ENCODE results near the gene AGPAT3. TPM values are rescaled to one million over a fixed set of nuclear protein-coding genes. Genes with fewer than 3 reads are reported as not detected.

The AGPAT3 gene
- total RNA-seq, 1 experiment from 2014 or later, result 13.0 TPM

GRCh38 chr21:43978060-43978459, 113.0 kb downstream of the AGPAT3 start:
- H3K27me3 Mint-ChIP-seq (ENCODE audit: low read depth), result no peaks in the 10 kb centered on the region
- H3K27me3 ChIP-seq (ENCODE audit: insufficient read depth, low read length), result no peaks in the 10 kb centered on the region
- no peak overlapping the region for H3K4me3 Mint-ChIP-seq
- no peak overlapping the region for H2BK120ac ChIP-seq (ENCODE audit: low read depth, low read length, poor library complexity, severe bottlenecking)
- H3K56ac ChIP-seq (ENCODE audit: insufficient read length, low read depth, low read length), result no peak overlapping the region
- TF ChIP-seq CTCF (conservative IDR thresholded peaks at IDR 0.05), result no peak
- peaks cover 8 to 11% of the 10 kb centered on the region in 2 experiments for H3K4me1 Mint-ChIP-seq
- H4K8ac ChIP-seq (replicated peaks; ENCODE audit: insufficient read length, low read depth, low read length), result no peak overlapping the region
- no peaks in the 10 kb centered on the region; the same call in 1 of the 2 replicates for H3K4me1 ChIP-seq (ENCODE audit: insufficient read depth, low read length)
- H2BK15ac ChIP-seq (ENCODE audit: low read depth, low read length), result no peak overlapping the region
- no peaks in the 10 kb centered on the region for H3K36me3 Mint-ChIP-seq (ENCODE audit: insufficient read depth in 1 of 3, low read depth in 3 of 3)
- no peak overlapping the region for H2AFZ ChIP-seq (ENCODE audit: low read length)
- no CpG with 5 or more reads among the region's 10 CpGs for WGBS (ENCODE audit: extremely low coverage, insufficient read length, low lambda C conversion rate)
- no peak overlapping the region for H3K4me2 ChIP-seq (ENCODE audit: insufficient read depth, insufficient read length, low read length)
- no peak overlapping the region for H3K18ac ChIP-seq (ENCODE audit: insufficient read length, low read depth, low read length)
- H3K79me2 ChIP-seq (ENCODE audit: insufficient read depth, low read length), result no peaks in the 10 kb centered on the region
- no peak overlapping the region for H2BK5ac ChIP-seq (ENCODE audit: insufficient read length, low read length)
- no peaks in the 10 kb centered on the region for H3K23me2 ChIP-seq (ENCODE audit: insufficient read length, low read depth, low read length, poor library complexity, severe bottlenecking)
- DNase-seq, result no peak
- no peak overlapping the region for H3K27ac Mint-ChIP-seq
- H4K91ac ChIP-seq (ENCODE audit: insufficient read length, low read depth, low read length), result no peak overlapping the region
- no peaks in the 10 kb centered on the region for H3K79me1 ChIP-seq (ENCODE audit: insufficient read depth, low read depth, low read length, poor library complexity, severe bottlenecking)
- no peak overlapping the region for H3K14ac ChIP-seq (ENCODE audit: insufficient read depth, low read length)
- no peak overlapping the region for H3K27ac ChIP-seq (ENCODE audit: insufficient read length, low read depth, low read length)
- no peak overlapping the region for H2BK20ac ChIP-seq (ENCODE audit: low read depth, low read length, poor library complexity, severe bottlenecking)
- no peak overlapping the region for H4K5ac ChIP-seq (ENCODE audit: insufficient read length, low read depth, low read length)
- H2BK12ac ChIP-seq (ENCODE audit: insufficient read length, low read depth, low read length), result no peak overlapping the region
- no peak overlapping the region for H3K9ac ChIP-seq (ENCODE audit: extremely low read depth, insufficient read length, low read length)
- no peaks in the 10 kb centered on the region for H3K9me3 ChIP-seq (ENCODE audit: control insufficient read depth, low read depth, low read length)
- H2AK5ac ChIP-seq (ENCODE audit: insufficient read length, low read length), result no peak overlapping the region
- H3K9me3 Mint-ChIP-seq, result peaks cover 4 to 5% of the 10 kb centered on the region in 2 experiments; a peak in 3 of 5 replicates
- no peaks in the 10 kb centered on the region for H4K20me1 ChIP-seq (ENCODE audit: control insufficient read depth, insufficient read depth, insufficient read length)
- H3T11ph ChIP-seq (ENCODE audit: low read length), result no peak overlapping the region
- H3K23ac ChIP-seq (ENCODE audit: insufficient read length, low read depth, low read length), result no peak overlapping the region
- no peak overlapping the region for H3K4ac ChIP-seq (ENCODE audit: low read depth, low read length)
